ENCODE measurements around the gene KLRF1. TPM values are rescaled to one million over a fixed set of nuclear protein-coding genes. Genes with fewer than 3 reads are reported as not detected.

KLRF1 gene
- total RNA-seq, 1 donor from 2014 or later: 2.7 TPM

DNA sequence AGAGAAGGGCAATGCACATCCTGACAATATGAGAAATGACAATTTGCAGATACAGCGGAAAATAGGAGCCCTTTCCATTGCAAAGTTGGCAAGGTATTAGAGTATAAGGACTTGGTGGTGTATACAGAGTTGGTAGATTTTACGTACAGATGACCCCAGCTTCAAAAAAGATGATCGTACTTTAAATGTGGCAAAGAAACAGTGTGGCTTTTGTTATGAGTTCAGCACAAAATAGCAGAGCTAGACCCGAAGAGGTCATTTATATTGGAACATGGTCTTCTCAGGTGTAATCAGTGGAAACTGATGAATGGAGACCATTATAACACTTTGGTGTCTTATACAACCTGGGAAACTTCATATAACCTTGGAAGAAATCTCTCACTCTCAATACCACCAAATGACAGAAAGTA is 39.6 kb downstream of the KLRF1 start:
- Histone ChIP-seq H3K9me3 (no peaks in the 10 kb centered on the region), H3K4me3 (peak overlapping the region; percentile 47), H3K27me3 (no peaks in the 10 kb centered on the region), H3K27ac (peak overlapping the region; percentile 92), H3K36me3 (no peaks in the 10 kb centered on the region), H3K4me1 (no peaks in the 10 kb centered on the region)
- no peak for ATAC-seq
- TF ChIP-seq, protein P1, sequence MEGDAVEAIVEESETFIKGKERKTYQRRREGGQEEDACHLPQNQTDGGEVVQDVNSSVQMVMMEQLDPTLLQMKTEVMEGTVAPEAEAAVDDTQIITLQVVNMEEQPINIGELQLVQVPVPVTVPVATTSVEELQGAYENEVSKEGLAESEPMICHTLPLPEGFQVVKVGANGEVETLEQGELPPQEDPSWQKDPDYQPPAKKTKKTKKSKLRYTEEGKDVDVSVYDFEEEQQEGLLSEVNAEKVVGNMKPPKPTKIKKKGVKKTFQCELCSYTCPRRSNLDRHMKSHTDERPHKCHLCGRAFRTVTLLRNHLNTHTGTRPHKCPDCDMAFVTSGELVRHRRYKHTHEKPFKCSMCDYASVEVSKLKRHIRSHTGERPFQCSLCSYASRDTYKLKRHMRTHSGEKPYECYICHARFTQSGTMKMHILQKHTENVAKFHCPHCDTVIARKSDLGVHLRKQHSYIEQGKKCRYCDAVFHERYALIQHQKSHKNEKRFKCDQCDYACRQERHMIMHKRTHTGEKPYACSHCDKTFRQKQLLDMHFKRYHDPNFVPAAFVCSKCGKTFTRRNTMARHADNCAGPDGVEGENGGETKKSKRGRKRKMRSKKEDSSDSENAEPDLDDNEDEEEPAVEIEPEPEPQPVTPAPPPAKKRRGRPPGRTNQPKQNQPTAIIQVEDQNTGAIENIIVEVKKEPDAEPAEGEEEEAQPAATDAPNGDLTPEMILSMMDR (IDR thresholded peaks at IDR 0.05): no peak
- intact Hi-C loops (cut with DNase I): no loop called here
- DNase-seq: no peak

DNA sequence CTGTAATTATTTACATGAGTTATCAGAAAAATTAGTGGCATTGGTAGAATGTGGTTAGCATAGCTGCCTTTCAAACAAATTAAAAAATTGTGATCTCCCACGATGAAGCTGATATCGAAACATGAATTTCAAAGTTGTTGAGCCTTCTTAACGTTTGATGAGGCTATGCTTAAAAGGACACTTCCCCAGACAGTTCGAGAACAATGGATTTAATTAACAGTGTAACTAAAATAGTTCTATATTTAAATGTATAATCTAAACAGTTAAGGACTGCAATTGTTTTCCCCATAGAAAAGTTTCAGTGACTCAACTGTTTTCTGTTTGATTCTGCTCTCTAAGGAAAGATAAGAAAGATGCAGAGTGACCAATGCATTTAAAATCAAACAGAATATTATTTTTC is 40.2 kb downstream of the KLRF1 start:
- ATAC-seq: no peak
- Histone ChIP-seq H3K27ac (peak overlapping the region; percentile 92), H3K4me1 (no peaks in the 10 kb centered on the region), H3K36me3 (no peaks in the 10 kb centered on the region), H3K27me3 (no peaks in the 10 kb centered on the region), H3K4me3 (peak overlapping the region; percentile 47), H3K9me3 (no peaks in the 10 kb centered on the region)
- intact Hi-C loops (cut with DNase I): no loop called here
- DNase-seq: no peak
- TF ChIP-seq, protein P1 (IDR thresholded peaks at IDR 0.05): no peak

DNA sequence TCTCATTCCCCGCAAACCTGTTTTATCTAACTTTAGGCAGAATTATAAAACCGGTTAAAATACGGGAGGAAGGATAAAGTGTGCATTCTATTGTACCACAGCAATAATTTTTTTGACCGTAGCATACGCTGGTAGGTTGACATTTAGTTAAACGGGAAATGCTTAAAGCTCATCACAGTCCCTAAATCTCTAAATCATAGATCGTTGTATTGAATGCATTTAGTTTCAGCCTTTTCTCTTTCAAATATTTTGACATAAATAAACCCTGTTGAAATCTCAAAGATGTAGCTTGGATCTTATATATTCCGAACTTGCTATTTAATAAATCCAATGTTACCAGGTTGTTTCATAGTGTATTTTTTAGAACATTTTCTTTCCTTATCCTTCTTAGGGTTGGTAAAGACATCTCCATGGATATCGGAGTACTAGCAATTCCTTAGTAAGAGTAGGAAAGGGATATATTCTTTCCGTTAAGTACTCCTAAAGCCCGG is 41.1 kb downstream of the KLRF1 start:
- Histone ChIP-seq H3K36me3 (no peaks in the 10 kb centered on the region), H3K27me3 (no peaks in the 10 kb centered on the region), H3K4me1 (no peaks in the 10 kb centered on the region), H3K9me3 (no peaks in the 10 kb centered on the region), H3K27ac (peak overlapping the region; percentile 92), H3K4me3 (peak overlapping the region; percentile 47)
- ATAC-seq (no peak), DNase-seq (no peak)
- intact Hi-C loops (cut with DNase I): no loop called here
- TF ChIP-seq, protein P1 (IDR thresholded peaks at IDR 0.05): no peak

DNA sequence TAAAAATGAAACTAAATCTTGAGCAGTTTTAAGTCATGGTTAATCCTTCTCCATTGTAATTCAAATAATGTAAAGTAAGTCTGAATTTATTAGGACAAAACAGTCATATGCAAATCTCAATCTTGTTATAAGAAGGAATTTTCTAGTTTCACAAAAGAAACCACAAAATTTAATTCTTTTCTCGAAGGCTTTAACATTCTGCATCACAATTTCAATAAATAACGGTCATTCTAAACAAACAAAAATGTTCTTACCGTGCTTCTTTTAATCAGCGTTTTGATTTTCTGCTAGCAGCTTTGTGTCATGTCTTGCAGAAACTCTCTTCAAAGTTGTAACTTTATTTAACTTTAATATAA is 41.6 kb downstream of the KLRF1 start:
- intact Hi-C loops (cut with DNase I): no loop called here
- H3K27me3 ChIP-seq: no peaks in the 10 kb centered on the region
- no peaks in the 10 kb centered on the region for H3K9me3 ChIP-seq
- TF ChIP-seq, protein P1 (IDR thresholded peaks at IDR 0.05): no peak
- peak overlapping the region; percentile 47 for H3K4me3 ChIP-seq
- ATAC-seq: no peak
- no peak for DNase-seq
- peak overlapping the region; percentile 92 for H3K27ac ChIP-seq
- H3K36me3 ChIP-seq: no peaks in the 10 kb centered on the region
- H3K4me1 ChIP-seq: no peaks in the 10 kb centered on the region

DNA sequence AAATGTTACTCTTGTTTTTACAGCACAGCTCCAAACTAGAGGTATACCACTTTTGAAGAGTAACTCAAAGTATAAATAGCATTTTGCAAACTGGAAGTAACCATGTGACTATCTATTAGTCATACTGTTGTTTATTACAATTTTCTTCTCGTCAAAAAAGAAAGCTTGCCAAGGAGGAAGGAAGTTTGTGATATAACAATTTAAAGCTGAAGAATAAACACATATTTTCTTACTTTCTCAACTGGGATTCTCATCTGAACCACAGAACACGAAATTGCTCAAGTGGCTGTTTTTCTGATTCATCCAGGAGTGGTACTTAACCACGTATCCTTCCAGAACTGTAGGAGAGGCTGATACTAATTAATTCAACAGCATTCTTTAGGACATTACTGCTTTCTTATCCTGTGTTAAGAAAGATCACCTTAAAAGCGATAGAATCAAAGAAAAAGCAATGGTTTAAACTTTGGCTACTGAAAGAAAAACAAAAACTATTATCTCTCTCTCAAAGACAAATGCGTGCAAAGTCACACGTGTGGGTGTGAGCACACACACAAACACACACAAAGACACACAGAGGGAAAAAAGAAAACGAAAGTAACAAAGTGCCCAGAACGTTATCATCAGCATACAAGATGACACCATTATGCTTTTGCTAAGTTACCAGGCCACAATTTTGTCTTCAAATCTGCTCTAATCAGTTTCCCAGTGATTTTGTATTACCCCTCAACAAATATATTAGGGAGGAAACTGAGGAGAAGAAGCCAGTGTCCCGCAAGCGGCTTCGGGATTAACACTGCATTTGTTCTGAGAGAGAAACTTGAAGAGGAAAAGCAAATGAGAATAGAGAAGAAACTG is 42.3 kb downstream of the KLRF1 start, which contains the start of gene CLEC2B:
CLEC2B (minus strand) TSS at position 48 of the 855 bp plus-strand sequence.
- Histone ChIP-seq H3K4me3 (peak within 1 kb of the TSS; percentile 47), H3K27me3 (no peaks in the 10 kb centered on the region), H3K36me3 (no peaks in the 10 kb centered on the region), H3K4me1 (no peaks in the 10 kb centered on the region), H3K9me3 (no peaks in the 10 kb centered on the region), H3K27ac (peak within 1 kb of the TSS; percentile 92)
- intact Hi-C loops (cut with DNase I): no loop called here
- ATAC-seq: peak; percentile 86
- DNase-seq: no peak
- TF ChIP-seq, protein P1 (IDR thresholded peaks at IDR 0.05): no peak
